Nephron progenitor cell (in vitro differentiated cells): ENCODE data around the gene BST2.

Experiments used
- DNase-seq: peaks from one replicate; pipeline ENCODE4 v3.0.0; 2021
- H3K27ac Mint-ChIP-seq: 2 replicates; pipeline ENCODE4 v1.8.0; 2021; ENCODE audit warnings: mild to moderate bottlenecking, moderate library complexity, mixed read lengths
- H3K27me3 Mint-ChIP-seq: 2 replicates; pipeline ENCODE4 v1.8.0; 2021; ENCODE audit warnings: mild to moderate bottlenecking, low read depth, mixed read lengths; ENCODE audit not compliant: poor library complexity
- H3K36me3 Mint-ChIP-seq: 2 replicates; pipeline ENCODE4 v1.8.0; 2021; ENCODE audit warnings: low read depth, mixed read lengths
- H3K4me1 Mint-ChIP-seq: 2 replicates; pipeline ENCODE4 v1.8.0; 2021; ENCODE audit warnings: mixed read lengths
- H3K4me3 Mint-ChIP-seq: 2 replicates; pipeline ENCODE4 v1.8.0; 2021; ENCODE audit warnings: mild to moderate bottlenecking, moderate library complexity, mixed read lengths
- H3K9me3 Mint-ChIP-seq: 2 replicates; pipeline ENCODE4 v1.8.0; 2021; ENCODE audit warnings: mild to moderate bottlenecking, moderate library complexity, mixed read lengths
- TF ChIP-seq, protein P1 (sequence below): fragments of 200-600 bp; sonication (generic); IDR thresholded peaks from 2 replicates; pipeline ENCODE4 v1.5.0; 2021; ENCODE audit warnings: antibody characterized with exemption

The BST2 gene

DNA sequence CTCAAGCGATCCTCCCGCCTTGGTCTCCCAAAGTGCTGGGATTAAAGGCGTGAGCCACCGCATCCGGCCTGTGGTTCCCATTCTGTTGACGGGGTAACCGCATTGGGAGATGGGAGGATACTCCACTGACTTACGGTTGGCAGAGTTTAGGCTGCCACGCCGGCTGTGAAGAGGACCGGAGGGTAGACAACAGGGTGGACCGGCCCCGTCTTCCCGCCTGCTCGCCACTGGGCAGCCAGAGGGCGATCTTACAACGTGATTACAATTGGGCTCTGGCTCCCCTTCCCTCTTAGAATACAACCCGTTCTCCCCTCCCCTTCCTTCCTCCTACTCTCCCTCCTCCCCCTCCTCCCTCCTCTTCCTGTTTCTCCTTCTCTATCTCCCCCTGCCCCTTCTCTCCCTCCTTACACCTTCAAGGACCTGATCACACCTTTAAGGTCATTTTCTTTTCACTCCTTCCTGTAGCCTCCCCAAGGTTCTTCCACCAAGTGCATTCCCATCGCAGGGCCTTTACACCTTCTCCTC is 10.5 kb downstream of the BST2 start:
- Mint-ChIP-seq H3K27ac (peak overlapping the region; percentile 64), H3K27me3 (peaks cover 4% of the 10 kb centered on the region), H3K9me3 (peaks cover 6% of the 10 kb centered on the region), H3K4me3 (no peak overlapping the region), H3K4me1 (peaks cover 23% of the 10 kb centered on the region), H3K36me3 (peaks cover 12% of the 10 kb centered on the region)
- DNase-seq, result peak; percentile 50
- TF ChIP-seq, protein P1, sequence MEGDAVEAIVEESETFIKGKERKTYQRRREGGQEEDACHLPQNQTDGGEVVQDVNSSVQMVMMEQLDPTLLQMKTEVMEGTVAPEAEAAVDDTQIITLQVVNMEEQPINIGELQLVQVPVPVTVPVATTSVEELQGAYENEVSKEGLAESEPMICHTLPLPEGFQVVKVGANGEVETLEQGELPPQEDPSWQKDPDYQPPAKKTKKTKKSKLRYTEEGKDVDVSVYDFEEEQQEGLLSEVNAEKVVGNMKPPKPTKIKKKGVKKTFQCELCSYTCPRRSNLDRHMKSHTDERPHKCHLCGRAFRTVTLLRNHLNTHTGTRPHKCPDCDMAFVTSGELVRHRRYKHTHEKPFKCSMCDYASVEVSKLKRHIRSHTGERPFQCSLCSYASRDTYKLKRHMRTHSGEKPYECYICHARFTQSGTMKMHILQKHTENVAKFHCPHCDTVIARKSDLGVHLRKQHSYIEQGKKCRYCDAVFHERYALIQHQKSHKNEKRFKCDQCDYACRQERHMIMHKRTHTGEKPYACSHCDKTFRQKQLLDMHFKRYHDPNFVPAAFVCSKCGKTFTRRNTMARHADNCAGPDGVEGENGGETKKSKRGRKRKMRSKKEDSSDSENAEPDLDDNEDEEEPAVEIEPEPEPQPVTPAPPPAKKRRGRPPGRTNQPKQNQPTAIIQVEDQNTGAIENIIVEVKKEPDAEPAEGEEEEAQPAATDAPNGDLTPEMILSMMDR, result peak; percentile 45

DNA sequence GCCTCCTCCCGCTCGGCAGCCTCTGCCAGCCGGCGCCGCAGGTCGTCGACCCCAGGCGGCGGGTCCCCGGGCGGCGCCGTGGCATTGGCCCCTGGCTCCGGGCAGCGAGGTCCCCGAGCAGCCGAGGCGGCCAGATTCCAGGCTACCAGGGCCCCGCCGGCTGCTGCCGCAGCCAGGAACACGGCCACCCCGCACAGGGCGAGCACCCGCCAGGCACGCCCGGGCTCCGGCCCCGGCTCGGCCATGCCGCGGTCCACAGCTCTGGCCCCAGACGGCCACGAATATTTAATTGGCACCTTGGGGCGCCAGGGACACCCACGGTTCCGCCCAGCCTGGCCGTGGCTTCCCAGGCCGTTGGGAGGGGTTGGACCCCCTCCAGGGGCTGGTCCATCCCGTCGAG is 11.5 kb downstream of the BST2 start, which contains the start of gene CCDC194:
Gene CCDC194 (minus strand): TSS at position 283 of the 400 bp plus-strand sequence. CDS start 38 bp downstream, at position 245.
- Mint-ChIP-seq H3K36me3 (peaks cover 18% of the 10 kb centered on the region), H3K4me1 (peaks cover 23% of the 10 kb centered on the region), H3K4me3 (no peak within 1 kb of the TSS), H3K27me3 (peaks cover 12% of the 10 kb centered on the region), H3K27ac (peak within 1 kb of the TSS; percentile 64), H3K9me3 (peaks cover 17% of the 10 kb centered on the region)
- TF ChIP-seq, protein P1, result no peak
- DNase-seq, result no peak

DNA sequence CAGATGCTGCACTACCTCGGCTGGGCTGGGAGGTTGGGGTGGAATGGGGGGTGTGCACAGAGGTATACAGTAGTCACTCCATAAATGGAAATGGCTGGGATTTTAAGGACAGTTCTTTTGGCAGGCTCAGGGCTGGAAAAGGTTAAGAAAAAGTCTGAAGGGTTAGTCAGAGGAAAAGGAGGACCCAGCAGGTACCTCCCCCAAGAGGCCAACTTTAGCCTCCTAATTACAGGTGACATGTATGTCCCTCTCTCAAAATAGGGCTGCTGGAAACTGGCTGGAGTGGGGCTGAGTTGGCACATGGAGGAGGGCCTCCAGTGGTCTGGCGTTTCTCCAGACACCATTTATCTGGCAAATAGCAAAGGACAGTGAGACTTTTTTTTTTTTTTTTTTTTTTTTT is 12.4 kb downstream of the BST2 start:
- Mint-ChIP-seq H3K4me3 (no peak overlapping the region), H3K4me1 (peaks cover 23% of the 10 kb centered on the region), H3K27me3 (peaks cover 19% of the 10 kb centered on the region), H3K27ac (no peak overlapping the region), H3K9me3 (peaks cover 23% of the 10 kb centered on the region), H3K36me3 (peaks cover 19% of the 10 kb centered on the region)
- DNase-seq, result no peak
- TF ChIP-seq, protein P1, result no peak

DNA sequence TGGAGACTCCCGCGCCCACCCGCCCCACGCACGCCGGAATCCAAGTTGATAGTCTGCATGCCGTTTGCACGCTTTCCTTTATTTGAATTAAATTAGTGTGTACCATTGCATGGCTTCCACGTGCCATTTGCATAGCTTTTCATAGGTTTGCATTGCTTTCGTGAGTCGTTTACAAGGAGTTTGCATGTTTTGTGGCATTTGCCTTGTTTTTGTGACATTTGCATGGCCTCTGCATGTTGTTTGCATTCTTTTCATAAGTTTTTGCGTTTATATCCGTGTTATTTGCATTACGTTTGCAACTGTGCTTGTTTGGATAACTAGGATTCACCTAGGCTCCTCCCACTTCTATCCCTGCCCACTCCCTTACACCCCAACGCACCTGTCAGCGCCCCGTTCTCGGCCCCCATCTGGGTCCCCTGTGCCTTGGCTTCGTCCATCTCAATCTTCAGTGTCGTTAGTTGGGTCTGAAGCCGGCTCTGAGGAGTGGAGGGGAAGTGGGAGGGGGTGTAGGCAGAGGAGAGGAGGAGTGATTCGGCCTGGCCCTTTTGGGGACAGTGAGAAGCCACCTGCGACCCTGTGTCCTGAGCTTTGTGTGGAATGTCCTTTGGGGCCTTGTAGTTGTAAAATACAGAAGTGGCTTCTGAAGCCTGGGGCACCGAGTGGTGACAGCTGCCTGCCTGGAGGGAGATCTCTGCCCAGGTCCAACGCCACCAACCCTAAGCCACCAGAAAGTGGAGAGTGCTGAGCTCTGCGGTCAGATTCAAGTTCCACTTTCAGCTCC is 13.9 kb downstream of the BST2 start:
- TF ChIP-seq, protein P1, result no peak
- no peak for DNase-seq
- Mint-ChIP-seq H3K36me3 (peaks cover 9% of the 10 kb centered on the region), H3K4me3 (peak overlapping the region; percentile 80), H3K9me3 (peaks cover 23% of the 10 kb centered on the region), H3K27me3 (peaks cover 24% of the 10 kb centered on the region), H3K4me1 (peaks cover 23% of the 10 kb centered on the region), H3K27ac (peak overlapping the region; percentile 32)

DNA sequence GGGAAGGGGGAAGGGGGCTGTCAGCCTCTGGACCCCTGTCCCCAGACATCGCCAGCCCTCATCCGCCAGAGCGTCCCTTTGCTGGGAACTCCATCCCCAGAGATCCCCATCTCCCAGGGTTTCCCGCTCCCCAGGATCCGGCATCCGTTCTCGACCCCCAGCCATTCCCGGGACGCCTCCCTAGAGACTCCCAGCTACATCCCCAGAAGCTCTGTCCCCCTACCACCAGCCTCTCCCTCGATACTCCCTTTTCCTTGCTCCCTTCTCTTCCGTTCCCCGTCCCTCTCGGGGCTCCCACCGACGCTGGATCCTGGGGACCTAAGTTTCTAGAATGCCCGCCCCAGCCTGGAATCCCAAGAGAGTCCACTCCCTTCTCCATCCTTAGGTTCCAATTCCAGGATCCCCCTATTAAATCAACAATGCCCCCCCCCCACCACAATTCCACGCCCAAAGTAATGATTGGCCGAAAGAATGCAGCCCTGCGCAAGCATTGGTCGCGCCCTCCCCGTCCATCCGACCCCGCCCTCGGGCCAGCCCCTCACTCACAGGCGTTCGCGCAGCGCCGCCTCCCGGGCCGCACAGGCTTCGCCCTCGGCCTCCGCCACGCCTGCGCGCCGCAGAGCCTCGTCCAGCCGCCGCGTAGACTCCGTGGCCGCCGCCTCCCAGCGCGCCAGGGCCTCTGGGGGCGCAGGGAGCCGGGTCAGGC is 14.6 kb downstream of the BST2 start:
- Mint-ChIP-seq H3K27me3 (peaks cover 26% of the 10 kb centered on the region), H3K36me3 (peaks cover 9% of the 10 kb centered on the region), H3K4me3 (peak overlapping the region; percentile 95), H3K4me1 (peaks cover 23% of the 10 kb centered on the region), H3K27ac (peak overlapping the region; percentile 95), H3K9me3 (peaks cover 23% of the 10 kb centered on the region)
- TF ChIP-seq, protein P1, result peak; percentile 50
- peak; percentile 98 for DNase-seq
